Measurements from ENCODE around the gene TK2.

The TK2 gene

DNA sequence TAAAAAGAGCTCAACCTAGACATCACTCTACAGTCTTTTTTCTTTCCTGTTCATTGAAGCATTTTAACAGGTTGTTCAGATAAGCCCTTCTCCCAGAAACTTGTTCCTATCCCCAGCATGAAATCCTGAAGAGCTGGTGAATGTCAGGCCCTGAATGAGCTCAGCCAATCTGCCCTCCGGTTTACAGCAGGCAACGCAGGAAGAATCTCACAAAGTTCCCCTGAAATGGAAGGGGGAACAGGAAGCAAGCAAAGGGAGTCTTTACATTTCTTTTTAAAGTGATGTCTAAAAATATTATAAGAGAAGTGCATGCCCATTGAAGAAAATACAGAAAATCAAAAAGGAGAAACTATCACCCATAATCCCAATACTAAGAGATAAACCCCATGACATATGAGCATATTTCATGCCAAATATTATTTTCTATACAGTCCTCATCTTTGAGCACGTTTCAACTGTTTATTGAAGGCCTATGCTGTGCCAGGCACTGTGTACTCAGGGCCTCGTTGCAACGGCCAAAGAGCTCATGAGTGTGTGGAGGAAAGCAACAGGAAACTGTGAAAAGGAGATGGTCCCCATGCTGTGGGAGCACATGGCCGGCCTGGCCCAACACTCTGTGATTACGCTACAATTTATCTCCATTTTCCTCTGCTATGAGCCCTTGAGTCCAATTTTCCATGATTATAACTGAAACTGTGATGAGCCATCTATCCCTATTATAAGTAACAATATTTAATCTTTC lies 5.7 kb downstream of the TK2 start:
- no peak for DNase-seq

DNA sequence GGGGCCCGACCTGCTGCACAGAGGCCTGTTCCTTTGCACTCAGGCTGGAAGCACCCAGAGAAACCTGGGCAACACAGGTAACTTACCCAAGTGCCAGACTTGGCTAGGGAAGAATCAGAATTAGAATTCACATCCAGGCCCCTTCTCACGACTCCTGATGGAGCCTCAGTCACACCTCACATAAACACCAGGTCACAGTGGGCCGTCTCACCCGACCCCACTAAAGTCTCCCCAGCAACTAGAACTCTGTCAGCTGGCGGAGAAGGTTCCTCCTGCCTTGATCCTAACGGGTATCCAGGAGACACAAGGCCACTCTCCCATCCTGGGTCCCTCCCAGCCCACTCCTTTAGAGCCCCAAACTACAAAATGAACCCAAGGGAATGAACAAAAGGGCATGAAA lies 6.4 kb downstream of the TK2 start:
- DNase-seq, result no peak

DNA sequence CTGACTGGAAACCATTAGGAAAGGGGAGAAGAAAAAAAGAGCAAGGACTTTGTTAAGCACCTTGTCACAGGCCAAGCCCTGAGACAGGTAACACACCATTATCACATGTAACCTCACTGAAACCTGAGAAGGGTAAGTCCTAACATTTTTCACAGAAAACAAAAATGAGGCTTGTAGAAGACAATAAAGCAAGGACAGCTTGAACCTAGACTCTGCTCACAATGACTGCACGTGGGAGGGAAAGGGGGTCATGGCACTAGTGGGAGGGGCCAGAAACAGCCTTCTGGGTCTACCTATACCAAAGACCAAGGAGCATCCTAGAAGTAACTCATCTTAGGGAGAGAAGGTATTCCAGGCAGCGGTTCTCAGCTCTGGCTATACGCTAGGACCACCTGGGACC lies 7.5 kb downstream of the TK2 start:
- DNase-seq, result no peak

DNA sequence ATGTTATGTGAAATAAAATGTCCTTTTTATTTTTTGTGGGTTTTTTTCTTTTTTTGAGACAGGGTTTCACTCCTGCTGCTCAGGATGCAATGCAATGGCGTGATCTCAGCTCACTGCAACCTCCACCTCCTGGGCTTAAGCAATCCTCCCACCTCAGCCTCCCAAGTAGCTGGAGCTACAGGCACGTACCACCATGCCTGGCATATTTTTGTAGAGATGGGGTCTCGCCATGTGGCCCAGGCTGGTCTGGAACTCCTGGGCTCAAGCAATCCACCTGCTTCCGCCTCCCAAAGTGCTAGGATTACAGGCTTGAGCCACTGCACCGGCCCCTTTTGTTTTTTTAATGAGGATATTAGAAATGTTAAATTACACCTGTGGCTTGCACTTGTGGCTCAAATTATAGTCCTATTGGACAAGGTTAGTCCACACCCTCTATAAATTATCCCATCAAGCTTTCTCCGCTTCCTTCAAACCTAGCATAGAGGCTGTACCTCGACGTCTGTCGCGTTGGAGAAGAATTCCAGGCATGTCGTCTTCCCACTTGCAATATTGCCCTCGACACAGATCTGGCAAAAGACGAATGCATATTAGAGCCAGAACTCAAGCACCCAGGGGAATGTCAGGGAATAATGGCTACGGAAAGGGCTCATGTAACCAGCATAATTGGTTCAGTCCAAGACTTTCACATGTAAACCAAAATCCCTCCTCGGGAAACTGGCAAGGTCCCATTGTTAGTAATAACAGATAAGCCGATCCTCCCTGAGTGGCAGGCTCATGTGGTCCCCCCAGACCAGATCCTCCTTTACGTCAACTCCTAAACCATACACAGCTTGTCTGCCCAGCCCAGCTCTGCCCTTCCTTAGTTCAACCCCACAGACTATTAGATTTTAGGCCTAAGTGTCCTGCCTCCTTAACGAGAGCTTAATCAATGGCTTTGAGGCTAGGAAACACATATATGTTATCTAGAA lies 8.2 kb downstream of the TK2 start:
- no peak for DNase-seq

DNA sequence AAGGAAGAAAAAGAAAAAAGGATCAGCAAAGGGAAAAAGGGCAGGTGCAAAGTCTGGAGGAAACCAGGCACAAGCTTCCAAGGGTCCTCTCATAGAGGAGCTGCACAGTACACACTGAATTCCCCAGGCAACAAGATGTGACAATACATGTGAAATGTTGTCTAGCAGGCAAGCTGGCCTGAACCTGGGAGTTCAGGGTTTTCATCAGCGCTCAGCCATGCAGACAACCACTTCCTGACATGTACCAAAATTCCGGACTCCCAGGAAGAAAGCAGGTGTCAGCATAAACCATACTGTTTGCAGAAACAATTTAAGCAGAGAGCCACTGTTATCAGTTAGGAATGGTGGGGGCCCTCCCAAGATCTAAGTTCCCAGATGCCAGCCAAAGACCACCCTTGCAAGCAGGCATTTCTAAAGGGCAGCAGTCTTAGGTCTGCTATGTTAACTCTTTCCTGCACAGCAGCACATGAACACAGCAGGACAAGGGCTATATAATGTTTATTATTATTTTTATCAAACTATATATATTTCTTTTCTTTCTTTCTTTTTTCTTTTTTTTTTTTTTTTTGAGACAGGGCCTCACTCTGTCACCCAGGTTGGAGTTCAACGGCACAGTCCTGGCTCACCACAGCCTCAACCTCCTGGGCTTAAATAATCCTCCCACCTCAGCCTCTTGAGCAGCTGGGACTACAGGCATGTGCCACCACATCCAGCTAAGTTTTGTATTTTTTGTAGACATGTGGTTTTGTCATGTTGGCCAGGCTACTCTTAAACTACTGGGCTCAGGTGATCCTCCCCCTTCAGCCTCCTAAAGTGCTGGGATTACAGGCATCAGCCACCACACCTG lies 10.1 kb downstream of the TK2 start:
- no peak for DNase-seq

DNA sequence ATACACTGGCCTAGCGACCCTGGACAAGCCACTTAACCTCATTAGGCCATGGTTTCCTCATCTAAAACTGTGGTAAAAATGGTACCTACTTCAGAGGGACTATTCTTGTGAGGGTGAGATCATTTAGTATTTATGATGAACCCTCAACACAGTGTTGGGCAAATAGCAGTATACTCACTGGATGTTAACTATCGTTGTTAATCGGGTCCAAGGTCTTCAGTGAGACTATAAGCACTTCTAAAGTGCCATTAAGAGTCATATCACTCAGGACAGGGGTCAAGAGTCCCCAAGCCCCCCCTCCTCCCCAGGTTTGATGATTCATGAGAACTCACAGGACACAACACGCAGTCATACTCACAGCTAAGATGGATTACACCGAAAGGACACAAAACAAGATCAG lies 11.0 kb downstream of the TK2 start:
- no peak for DNase-seq

DNA sequence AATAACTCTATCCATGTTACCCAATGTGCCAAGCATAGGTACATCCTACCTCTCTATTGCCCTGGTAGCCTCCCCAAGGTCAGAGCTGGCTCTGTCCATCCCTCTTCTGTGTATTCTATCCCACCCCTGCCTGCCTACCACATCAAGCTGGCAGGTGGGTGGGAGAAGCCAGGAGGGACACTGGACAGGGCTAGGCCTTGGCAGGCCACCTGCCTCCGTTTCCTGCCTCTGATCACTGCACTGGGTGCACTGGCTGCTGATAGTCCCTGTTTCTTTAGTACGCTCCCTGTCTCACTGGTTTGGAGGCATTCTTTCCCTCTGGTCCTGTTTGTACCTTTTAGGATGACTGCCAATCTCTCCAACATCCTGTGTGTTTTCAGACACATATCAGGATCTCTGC lies 12.7 kb downstream of the TK2 start:
- DNase-seq, result no peak

DNA sequence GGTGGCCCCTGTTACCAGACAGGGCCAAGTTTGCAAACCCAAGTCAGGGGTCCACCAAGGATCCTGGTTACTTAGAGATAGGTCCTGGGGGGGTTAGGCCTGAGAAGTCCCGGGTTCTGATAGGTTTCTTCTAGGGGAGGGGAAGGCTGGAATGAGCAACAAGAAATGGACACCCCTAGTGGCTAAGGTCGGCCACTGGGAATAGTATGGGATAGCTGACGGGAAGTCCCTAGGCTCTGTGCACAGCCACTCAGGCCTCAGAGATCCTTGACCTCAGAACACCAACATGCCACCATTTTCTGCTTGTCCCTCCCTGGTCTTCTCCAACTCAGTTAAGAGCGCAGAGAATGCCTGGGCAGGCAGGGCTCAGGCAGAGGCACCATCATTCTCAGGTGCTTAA lies 13.4 kb downstream of the TK2 start:
- no peak for DNase-seq

DNA sequence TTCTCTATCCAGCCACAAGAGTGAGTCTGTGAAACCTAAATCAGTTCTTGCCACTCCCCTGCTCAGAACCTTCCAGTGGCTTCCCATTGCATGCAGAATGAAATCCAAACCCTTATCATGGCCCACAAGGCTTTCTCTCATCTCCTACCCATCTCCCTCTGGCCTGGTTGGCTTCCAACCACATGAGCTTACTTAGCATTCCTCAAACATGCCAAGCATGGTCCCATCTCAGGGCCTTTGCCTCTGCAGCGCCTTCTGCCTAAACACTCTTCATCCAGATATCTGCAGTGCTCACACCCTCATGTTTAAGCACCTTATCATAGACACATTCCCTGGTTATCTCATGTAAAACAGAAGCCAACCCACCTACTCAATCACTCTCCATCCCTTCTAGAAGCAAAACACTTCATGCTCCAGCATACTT lies 15.5 kb downstream of the TK2 start:
- DNase-seq, result no peak

DNA sequence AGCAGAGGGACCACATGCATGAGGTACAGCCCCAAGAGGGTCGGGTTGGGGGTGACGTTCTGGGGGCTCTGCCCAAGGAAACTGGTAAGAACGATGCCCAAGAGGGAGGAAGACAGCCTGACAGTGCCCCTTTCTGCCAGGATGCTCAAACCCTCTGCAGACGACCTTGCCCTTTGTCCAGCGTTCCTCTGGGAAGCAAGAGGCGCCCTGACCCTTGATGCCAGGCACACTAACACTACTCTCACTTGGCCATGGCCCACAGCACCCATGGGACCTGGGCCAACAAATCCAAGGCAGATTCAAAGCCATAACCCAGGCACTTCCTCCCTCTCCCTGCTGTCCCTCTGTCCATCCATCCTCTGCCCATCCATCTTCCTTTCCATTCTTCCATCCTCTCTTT lies 20.4 kb downstream of the TK2 start:
- DNase-seq, result no peak

DNA sequence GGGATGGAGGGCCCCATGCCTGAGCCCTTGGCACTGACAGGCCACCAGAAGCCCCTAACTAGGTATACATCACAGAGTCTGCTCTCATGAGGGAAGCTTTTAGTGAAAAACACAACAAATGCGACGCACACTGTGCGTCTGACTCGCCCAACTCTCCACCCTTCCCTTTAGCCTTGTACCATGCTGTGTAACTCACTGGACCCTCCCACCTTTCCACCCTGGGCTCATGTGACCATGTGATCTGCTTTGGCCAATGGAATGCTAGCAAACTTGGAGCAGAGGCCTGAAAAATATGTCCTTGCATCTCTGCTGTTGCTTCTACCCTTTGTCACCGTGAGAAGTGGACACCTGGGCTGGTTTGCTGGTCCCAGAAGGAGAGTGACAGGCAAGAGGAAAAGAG lies 21.6 kb downstream of the TK2 start:
- DNase-seq, result no peak

DNA sequence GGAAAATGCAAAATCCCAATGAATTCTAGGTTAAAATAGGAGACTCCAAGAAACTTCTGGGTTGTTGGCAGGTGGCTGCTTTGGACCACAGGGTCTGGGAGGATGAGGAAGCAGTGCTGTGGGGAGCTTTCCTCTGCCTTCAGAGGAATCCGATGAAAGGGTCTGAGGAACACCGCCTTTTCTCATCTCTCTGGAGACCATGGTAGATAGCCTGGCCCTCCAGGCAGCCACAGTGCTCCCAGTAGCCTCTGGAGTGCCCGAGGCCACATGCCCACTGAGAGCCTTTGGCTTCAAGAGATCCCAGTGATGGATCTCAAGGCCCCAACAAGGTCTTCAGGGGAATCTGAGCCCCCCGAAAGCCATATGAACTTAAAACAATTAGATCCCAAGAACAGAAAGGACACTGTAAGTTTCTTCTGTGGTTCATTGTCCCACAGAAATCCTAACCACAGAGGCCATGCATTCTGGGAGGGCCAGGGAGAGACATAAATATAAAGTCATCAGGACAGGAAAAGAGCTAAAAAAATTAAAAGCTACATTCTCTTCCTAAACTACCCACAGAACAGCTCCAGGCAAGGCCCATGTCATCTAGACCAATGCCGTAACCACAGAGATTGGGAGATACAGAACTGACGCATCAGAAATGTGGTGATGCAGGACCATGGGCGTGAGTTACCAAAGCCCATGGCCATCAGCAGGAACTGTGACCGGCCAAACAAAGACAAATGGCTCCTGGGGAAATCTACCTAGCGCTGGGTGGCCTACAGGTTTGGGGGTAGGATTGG lies 24.3 kb downstream of the TK2 start:
- no peak for DNase-seq

DNA sequence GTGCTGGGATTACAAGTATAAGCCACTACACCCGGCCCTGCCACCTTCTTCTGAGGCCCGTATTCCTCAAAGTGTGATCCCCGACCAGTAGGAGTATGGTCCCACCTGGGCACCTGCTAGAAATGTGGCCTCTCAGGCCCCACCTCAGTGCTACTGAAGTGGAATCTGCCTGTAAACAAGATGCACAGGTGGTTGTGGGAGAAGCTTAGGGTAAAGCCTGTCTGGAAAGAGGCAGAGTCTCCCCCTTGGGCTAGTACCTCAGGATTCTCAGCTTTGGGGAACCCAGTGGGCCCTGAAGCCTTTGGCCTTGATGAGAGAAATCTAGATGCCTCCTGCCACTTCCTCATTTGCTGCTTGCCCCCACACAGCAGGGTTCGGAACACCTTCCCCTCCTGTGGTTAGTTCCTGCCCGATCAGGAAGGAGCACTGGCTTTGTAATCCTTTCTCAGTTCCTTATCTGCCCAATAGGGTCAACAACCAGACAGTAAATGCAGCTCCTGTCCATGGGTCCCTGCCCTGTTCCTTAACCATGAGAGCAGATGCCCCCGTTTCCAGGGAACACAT lies 25.2 kb downstream of the TK2 start:
- no peak for DNase-seq

DNA sequence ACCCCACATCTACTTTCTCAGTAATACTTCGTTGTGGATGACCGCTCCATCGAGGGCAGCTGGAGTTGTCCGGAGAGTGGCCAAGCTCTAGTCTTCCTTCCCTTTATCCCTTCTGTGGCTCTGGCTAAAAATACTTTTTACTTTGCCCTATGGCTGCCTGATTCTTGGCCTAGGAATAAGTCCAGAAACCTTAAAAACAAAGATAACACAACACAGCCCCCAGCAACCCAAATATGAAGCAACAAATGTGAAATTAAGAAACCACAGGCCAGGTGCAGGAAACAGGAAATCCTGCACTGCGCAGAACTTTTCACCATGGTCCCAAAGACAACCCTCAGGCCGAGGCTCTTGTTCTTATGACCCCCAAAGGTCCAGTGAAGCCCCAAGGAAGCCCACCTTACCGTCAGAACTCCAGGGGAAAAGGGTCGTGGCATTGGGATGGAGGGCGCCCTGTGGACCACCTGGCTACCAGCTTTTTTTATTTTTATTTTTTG lies 26.0 kb downstream of the TK2 start:
- no peak for DNase-seq

DNA sequence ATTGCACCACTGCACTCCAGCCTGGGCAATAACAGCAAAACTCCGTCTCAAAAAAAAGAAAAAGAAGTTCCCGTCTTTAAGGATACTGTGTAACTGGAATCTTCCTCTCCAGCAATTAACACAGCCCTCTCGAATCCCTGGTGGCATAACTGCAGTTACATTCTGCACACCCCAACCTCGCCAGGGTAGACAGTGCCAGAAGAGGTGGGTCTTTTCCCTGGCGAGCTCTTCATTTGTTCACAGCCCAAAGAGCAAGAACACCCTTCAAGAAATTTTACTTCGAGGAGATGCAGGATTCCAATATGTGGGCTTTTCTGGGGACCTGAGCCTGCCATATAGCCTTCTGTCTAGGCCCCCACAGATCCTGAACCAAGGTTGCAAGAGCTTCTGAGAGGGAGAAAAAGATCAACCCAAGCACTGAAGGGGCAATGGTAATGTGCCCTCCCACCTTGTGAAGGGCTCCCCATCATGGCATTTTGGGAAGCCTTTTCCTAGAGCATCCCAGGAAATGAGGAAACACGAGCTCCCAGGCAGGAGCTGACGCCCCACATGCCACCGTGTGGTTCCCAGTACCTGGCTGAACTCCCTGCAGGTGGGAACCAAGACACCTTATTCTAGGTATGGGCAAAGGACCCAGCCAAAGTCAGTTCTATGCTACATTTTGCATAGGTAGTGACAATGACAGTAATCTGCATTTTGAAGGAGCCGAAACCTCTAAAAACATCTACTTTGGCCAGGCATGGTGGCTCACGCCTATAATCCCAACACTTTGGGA lies 26.9 kb downstream of the TK2 start:
- no peak for DNase-seq

DNA sequence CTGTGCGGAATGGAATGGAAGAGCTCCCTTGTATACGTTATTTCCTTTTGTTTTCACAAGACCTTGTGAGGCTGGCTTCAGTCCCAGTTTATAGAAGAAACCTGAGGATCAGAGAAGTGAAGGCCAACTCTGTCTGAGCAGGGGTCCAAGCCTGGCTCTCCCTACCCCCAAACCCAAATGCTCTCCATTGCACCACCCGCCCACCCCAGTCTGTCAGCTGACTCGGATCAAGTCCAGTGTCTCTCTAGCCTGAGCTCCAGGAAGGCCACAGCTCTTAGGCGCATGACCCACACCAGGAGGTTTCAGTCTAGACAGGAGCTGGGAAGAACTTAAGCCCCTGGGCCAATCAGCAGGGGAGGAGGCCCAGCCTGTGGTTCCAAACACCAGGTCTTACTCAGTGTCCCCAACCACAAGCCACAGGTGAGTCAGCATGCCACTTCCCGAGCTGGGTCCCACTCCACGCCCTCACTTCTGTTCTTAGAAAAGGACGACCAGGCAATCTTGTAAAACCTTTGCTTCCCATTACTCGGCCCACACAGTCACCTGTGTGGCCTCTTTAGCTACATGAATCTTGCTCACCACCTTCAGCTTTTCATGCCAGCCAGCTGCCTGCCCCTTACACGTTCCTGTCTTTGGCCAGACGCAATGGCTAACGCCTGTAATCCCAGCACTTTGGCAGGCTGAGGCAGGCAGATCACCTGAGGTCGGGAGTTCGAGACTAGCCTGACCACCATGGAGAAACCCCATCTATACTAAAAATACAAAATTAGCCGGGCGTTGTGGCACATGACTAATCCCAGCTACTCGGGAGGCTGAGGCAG lies 27.8 kb downstream of the TK2 start:
- peak; percentile 15 for DNase-seq

DNA sequence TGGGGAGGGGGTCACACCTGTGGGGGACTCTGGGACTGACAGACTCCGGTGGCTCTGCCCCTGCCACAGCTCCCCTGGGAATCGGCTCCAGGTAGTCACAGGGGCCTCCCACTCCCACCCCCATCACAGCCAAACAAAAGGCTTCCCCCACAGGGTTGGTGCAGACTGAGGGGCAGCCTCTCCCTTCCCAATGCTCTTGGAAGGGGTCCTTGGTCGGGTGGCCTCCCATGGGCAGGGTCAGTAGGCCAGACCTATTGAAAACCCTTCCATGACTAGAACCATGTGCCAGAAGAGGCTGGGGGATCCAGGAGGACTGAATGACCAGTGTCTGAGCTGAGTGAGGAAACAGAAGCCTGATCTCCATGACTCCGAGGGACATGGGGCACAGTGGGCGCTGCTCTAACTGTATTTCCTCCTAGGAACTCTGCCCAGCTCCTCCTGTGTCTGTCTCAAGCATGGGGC lies 28.6 kb downstream of the TK2 start:
- DNase-seq, result no peak

DNA sequence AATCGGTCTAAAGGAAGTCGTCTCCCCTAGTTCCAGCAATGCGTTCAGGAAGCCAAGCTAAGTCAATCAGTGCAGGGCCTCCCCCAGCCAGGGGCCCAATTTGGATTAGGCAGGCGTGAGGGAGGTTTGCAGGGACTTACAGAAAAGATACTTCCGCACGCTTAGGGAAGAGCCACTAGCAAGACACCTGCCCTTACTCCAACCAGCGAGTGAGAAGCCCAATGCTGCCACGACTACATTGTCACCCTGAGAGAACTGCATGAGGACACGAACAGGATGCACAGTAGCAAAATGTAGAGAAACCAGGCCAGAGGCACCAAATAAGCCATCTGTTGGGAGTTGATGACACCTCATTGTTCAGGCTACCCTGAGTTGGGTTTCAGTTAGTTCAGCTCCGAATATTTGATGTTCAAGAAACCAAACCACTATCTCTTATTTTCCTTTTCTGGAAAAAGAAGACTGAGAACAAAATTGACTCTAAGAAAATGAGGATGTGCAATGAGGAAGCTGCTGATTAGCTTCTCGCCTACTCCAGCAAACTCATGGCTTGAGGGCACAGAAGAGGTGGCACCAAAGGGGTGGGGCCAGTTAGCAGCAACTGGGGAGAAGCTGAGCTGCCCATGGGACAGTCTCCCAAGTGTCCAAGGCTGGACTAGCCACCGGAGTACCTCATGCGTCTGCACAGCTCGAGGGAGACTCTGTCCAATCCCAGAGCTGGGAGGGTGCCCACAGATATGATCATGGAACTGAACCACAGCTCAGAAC lies 29.3 kb downstream of the TK2 start:
- no peak for DNase-seq

Measured in GOT3 (cell line).